ENCODE measurements around the gene TNS3. TPM values are rescaled to one million over a fixed set of nuclear protein-coding genes. Genes with fewer than 3 reads are reported as not detected.
A peak's percentile ranks its signal among the peaks of the same experiment; 100 is the strongest.

The TNS3 gene
- total and polyA plus RNA-seq, 9 donors, result 20.2 to 49.1 (median 29.7) TPM

DNA sequence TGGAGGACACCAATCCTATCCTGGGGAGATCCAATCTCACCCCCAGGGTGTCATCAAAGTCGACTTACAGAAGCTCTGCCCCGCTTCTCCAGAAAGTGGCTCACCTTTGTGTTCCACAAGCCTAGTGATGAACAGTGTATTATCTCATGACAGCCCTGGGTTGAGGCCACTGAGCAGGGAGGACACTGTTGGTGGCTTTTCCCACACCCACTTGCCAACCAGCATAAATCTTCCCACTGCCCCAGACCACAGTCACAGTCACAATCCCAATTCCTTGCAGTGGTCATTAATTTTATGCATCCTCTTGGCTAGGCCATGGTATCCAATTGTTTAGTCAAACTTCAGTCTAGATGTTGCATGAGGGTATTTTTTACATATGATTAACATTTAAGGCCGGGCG lies 18.4 kb downstream of the TNS3 start:
- WGBS (ENCODE audit: insufficient coverage), result 100% methylated on average over 1 of the region's 4 CpGs
- Histone ChIP-seq H3K27ac (ENCODE audit: low read length) (no peak overlapping the region), H3K36me3 (ENCODE audit: control insufficient read depth, insufficient read depth, low read length) (peaks cover 2% of the 10 kb centered on the region), H3K4me3 (ENCODE audit: low read length) (no peak overlapping the region), H3K27me3 (ENCODE audit: control insufficient read depth, insufficient read depth, low read length) (no peaks in the 10 kb centered on the region), H3K4me1 (ENCODE audit: control insufficient read depth, insufficient read depth, low read length) (peaks cover 9% of the 10 kb centered on the region), H3K9me3 (replicated peaks; ENCODE audit: control insufficient read depth, low read depth, low read length) (no peaks in the 10 kb centered on the region)
- DNase-seq, result no peak

GRCh38 chr7:47561715-47562446 lies 20.0 kb downstream of the TNS3 start:
- Histone ChIP-seq H3K27ac (ENCODE audit: low read length) (no peak overlapping the region), H3K9me3 (replicated peaks; ENCODE audit: control insufficient read depth, low read depth, low read length) (no peaks in the 10 kb centered on the region), H3K4me3 (ENCODE audit: low read length) (no peak overlapping the region), H3K27me3 (ENCODE audit: control insufficient read depth, insufficient read depth, low read length) (no peaks in the 10 kb centered on the region), H3K4me1 (ENCODE audit: control insufficient read depth, insufficient read depth, low read length) (peaks cover 15% of the 10 kb centered on the region), H3K36me3 (ENCODE audit: control insufficient read depth, insufficient read depth, low read length) (peaks cover 2% of the 10 kb centered on the region)
- 91% methylated on average over 2 of the region's 3 CpGs for WGBS (ENCODE audit: insufficient coverage)
- DNase-seq, result no peak

DNA sequence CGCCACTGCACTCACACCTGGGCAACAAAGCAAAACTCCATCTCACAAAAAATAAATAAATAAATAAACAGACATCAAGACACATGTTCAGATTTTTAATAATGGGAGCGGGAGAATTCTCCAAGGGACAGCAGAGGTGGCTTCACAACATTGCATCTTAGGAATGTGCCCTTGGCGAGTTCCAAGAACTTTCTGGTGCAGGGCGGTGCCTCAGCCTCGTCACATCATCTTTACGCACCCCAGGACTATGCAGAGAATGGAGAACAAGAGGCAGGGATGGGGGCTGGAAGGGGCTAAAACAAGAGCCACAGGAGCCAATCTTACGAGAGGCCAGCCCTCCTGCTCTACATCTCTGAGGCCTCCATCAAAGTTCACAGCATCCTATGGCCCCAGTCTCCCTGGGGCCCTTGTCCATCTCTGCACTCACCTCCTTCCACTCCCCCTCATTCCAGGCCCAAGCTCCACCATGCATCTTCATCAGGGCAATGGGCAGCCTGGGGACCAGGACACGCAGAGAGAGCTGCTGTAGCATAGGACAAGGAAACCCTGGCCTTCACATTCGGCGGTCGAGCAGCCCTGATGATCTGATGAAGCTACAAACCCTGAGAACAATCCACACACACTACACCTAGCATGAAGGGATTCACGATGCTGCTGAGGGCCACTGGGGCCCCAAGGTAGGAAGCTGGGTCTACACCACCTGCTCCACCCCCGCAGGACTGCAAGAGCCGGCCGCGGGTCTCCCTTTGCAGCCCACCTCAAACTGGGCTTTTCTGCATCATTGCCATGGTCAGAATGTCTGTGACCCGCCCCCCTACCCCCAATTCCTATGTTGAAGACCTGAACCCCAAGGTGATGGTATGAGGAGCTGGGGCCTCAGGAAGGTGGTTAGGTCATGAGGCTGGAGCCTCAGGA lies 22.3 kb downstream of the TNS3 start:
- Histone ChIP-seq H3K36me3 (ENCODE audit: control insufficient read depth, insufficient read depth, low read length) (peaks cover 2% of the 10 kb centered on the region), H3K4me3 (ENCODE audit: low read length) (no peak overlapping the region), H3K4me1 (ENCODE audit: control insufficient read depth, insufficient read depth, low read length) (peaks cover 23% of the 10 kb centered on the region), H3K9me3 (replicated peaks; ENCODE audit: control insufficient read depth, low read depth, low read length) (no peaks in the 10 kb centered on the region), H3K27me3 (ENCODE audit: control insufficient read depth, insufficient read depth, low read length) (no peaks in the 10 kb centered on the region), H3K27ac (ENCODE audit: low read length) (no peak overlapping the region)
- 97% methylated on average over 8 of the region's 17 CpGs for WGBS (ENCODE audit: insufficient coverage)
- no peak for DNase-seq

- no peaks in the 10 kb centered on the region for H3K27me3 ChIP-seq (ENCODE audit: control insufficient read depth, insufficient read depth, low read length)
- H3K36me3 ChIP-seq (ENCODE audit: control insufficient read depth, insufficient read depth, low read length), result no peaks in the 10 kb centered on the region
- H3K4me3 ChIP-seq (ENCODE audit: low read length), result no peak overlapping the region
- H3K27ac ChIP-seq (ENCODE audit: low read length), result peak overlapping the region; percentile 13
- peak; percentile 81 for DNase-seq
- 58% methylated on average over 16 of the region's 19 CpGs for WGBS (ENCODE audit: insufficient coverage)
- H3K4me1 ChIP-seq (ENCODE audit: control insufficient read depth, insufficient read depth, low read length), result peaks cover 23% of the 10 kb centered on the region
- H3K9me3 ChIP-seq (replicated peaks; ENCODE audit: control insufficient read depth, low read depth, low read length), result peaks cover 4% of the 10 kb centered on the region
These were observed 23.9 kb downstream of the TNS3 start for GRCh38 chr7:47557694-47558670.

GRCh38 chr7:47557317-47557693 lies 24.6 kb downstream of the TNS3 start:
- DNase-seq, result no peak
- Histone ChIP-seq H3K36me3 (ENCODE audit: control insufficient read depth, insufficient read depth, low read length) (no peaks in the 10 kb centered on the region), H3K9me3 (replicated peaks; ENCODE audit: control insufficient read depth, low read depth, low read length) (peaks cover 4% of the 10 kb centered on the region), H3K27ac (ENCODE audit: low read length) (no peak overlapping the region), H3K4me1 (ENCODE audit: control insufficient read depth, insufficient read depth, low read length) (peaks cover 25% of the 10 kb centered on the region), H3K4me3 (ENCODE audit: low read length) (no peak overlapping the region), H3K27me3 (ENCODE audit: control insufficient read depth, insufficient read depth, low read length) (no peaks in the 10 kb centered on the region)
- no CpG with 5 or more reads among the region's 4 CpGs for WGBS (ENCODE audit: insufficient coverage)

DNA sequence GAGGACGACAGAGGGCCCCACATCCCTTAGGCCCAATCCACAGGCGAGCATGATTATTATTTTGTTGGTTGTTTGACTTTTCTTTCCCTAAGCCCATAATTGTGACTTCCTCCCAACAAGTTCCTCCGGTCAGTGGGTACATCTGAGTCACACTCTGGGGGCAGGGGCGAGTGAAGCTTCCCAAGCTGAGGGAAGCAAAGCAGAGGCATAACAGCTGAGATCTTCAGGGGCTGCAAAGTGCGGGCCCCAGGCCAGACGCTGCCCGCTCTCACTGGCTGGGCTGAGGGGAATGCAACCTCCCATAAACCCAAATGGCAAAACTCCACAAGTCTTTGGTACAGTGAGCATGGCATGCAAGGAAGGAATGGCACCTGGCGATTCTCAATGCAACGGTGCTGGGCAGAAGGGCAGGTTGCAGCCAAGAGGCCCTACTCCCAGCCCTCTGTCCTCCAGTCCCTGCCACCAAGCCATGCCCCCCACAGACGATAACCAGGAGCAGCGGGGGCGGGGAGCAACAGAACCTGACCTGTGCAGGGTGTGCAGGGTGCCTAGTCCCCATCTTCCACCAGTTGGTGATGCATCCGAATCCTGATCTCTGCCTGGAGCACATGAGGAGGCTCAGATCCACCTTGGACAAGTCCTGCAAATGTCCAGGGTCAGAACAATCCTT lies 25.3 kb downstream of the TNS3 start:
- no peak overlapping the region for H3K4me3 ChIP-seq (ENCODE audit: low read length)
- H3K9me3 ChIP-seq (replicated peaks; ENCODE audit: control insufficient read depth, low read depth, low read length), result peaks cover 4% of the 10 kb centered on the region
- H3K36me3 ChIP-seq (ENCODE audit: control insufficient read depth, insufficient read depth, low read length), result no peaks in the 10 kb centered on the region
- no peak overlapping the region for H3K27ac ChIP-seq (ENCODE audit: low read length)
- DNase-seq, result no peak
- peaks cover 30% of the 10 kb centered on the region for H3K4me1 ChIP-seq (ENCODE audit: control insufficient read depth, insufficient read depth, low read length)
- 85% methylated on average over 6 of the region's 13 CpGs for WGBS (ENCODE audit: insufficient coverage)
- H3K27me3 ChIP-seq (ENCODE audit: control insufficient read depth, insufficient read depth, low read length), result no peaks in the 10 kb centered on the region

DNA sequence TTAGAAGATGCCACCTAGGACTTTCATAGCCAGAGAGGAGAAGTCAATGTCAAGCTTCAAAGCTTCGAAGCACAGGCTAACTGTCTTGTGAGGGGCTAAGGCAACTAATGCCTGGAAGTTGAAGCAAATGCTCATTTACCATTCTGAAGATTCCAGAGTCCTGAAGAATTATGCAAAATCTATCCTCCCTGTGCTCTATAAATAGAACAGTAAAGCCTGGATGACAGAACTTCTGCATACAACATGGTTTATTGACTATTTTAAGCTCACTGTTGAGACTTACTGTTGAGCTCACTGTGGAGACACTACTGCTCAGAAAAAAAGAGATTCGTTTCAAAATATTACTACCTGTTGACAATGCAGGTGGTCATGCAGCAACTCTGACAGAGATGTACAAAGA lies 28.6 kb downstream of the TNS3 start:
- WGBS (ENCODE audit: insufficient coverage), result no CpG with 5 or more reads among the region's 2 CpGs

GRCh38 chr7:47552621-47553020 lies 29.3 kb downstream of the TNS3 start:
- no CpG with 5 or more reads among the region's 3 CpGs for WGBS (ENCODE audit: insufficient coverage)

More for the DNA sequence above, 28.6 kb downstream of the TNS3 start:
- H3K27ac ChIP-seq (ENCODE audit: low read length), result no peak overlapping the region
- no peak overlapping the region for H3K4me3 ChIP-seq (ENCODE audit: low read length)
- DNase-seq, result no peak
- no peaks in the 10 kb centered on the region for H3K27me3 ChIP-seq (ENCODE audit: control insufficient read depth, insufficient read depth, low read length)
- H3K4me1 ChIP-seq (ENCODE audit: control insufficient read depth, insufficient read depth, low read length), result peaks cover 35% of the 10 kb centered on the region
- H3K9me3 ChIP-seq (replicated peaks; ENCODE audit: control insufficient read depth, low read depth, low read length), result peaks cover 4% of the 10 kb centered on the region
- no peaks in the 10 kb centered on the region for H3K36me3 ChIP-seq (ENCODE audit: control insufficient read depth, insufficient read depth, low read length)

GRCh38 chr7:47551668-47552440 lies 30.1 kb downstream of the TNS3 start:
- Histone ChIP-seq H3K4me3 (ENCODE audit: low read length) (no peak overlapping the region), H3K9me3 (replicated peaks; ENCODE audit: control insufficient read depth, low read depth, low read length) (peaks cover 4% of the 10 kb centered on the region), H3K4me1 (ENCODE audit: control insufficient read depth, insufficient read depth, low read length) (peaks cover 23% of the 10 kb centered on the region), H3K27me3 (ENCODE audit: control insufficient read depth, insufficient read depth, low read length) (no peaks in the 10 kb centered on the region), H3K27ac (ENCODE audit: low read length) (peak overlapping the region; percentile 18), H3K36me3 (ENCODE audit: control insufficient read depth, insufficient read depth, low read length) (no peaks in the 10 kb centered on the region)
- 15% methylated on average over 8 of the region's 12 CpGs for WGBS (ENCODE audit: insufficient coverage)
- peak; percentile 97 for DNase-seq

More at GRCh38 chr7:47552621-47553020, 29.3 kb downstream of the TNS3 start:
- Histone ChIP-seq H3K4me1 (ENCODE audit: control insufficient read depth, insufficient read depth, low read length) (peaks cover 28% of the 10 kb centered on the region), H3K27ac (ENCODE audit: low read length) (peak overlapping the region; percentile 18), H3K9me3 (replicated peaks; ENCODE audit: control insufficient read depth, low read depth, low read length) (peaks cover 4% of the 10 kb centered on the region), H3K4me3 (ENCODE audit: low read length) (no peak overlapping the region), H3K36me3 (ENCODE audit: control insufficient read depth, insufficient read depth, low read length) (no peaks in the 10 kb centered on the region), H3K27me3 (ENCODE audit: control insufficient read depth, insufficient read depth, low read length) (no peaks in the 10 kb centered on the region)
- DNase-seq, result peak; percentile 71
